ENCODE measurements around the gene CISH.
A peak's percentile ranks its signal among the peaks of the same experiment; 100 is the strongest.

Gene CISH

DNA sequence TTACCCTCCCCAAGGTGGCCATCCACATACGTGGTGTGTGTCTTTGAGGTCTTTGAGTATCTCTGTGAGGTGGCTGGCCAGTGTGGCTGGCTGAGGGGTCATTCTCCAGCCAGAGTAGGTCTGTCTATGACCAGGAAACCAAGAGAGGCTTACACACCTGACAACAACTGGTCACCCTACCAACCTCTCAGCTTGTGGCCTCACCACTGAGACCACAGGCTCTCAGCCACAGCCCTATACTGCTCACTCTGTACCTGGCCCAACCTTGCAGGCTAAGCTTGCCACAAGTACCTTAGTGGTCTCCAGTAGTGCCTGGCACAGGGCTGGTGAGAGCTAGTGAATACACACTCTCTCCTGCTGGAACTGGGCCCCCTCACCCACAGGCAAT lies 37.1 kb downstream of the CISH start:
- Histone ChIP-seq H3K9me3 (replicated peaks in 1 of 11) (no peaks in the 10 kb centered on the region), H3K27me3 (no peaks in the 10 kb centered on the region), H3K27ac (no peak overlapping the region), H3K4me2 (0 out of 22 replicates have a peak overlapping the region, but pooled peaks of 1 of the 11 experiments have one; percentile 43), H3K36me3 (peaks cover 49 to 80% (median 59%) of the 10 kb centered on the region in 11 experiments), H3K4me3 (no peak overlapping the region), H3K9ac (peak overlapping the region in 3 of 11 experiments; percentile 35 to 73 (median 56); a peak in 2 of 22 replicates), H4K20me1 (no peaks in the 10 kb centered on the region; a peak in 1 of 22 replicates), H3K4me1 (peaks cover 12 to 56% (median 29%) of the 10 kb centered on the region in 10 experiments)
- no peak for TF ChIP-seq Cebpa-rat (IDR thresholded peaks at IDR 0.05)

DNA sequence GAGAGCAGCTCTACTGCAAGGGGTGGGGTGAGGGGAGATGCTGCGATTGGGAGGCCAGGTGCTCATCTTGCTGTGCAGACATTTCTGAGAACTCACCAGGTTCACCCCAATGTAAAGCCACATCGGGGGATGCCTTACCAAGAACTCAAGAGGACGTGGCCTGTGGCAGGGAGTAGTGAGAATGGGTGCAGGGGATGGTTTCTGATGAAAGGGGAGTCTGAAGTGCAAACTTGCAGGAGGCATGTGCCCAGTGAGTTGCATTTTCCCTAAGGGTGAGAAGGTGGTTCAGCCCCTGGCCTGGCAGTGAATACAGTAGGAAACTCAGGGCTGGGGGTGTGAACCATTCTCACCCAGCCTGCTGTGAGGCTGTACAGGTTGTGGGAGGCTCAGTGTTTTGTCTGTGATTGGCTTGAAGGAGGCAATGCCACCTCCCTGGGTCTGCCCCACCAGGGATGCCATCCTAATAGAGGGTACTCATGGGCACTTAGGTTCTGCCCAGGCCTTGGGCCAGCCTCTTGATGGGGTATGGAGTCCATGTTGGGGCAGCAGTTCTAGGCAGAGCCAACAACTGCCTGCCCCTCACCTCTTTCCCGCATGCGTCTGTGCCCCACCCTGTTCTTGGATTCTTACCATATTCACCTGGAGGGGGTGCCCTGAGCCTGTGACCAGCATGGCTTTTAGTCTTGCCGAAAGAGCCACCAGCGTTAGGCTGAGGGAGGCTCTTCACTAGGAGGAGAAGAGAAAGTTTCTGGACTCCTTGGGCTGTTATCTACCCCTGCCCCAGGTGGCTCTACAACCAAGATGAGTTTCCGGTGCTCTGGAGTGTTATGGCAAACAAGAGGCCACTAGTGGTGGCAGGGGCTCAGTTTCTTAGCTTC lies 37.8 kb downstream of the CISH start:
- Histone ChIP-seq H4K20me1 (no peaks in the 10 kb centered on the region; a peak in 1 of 22 replicates), H3K4me2 (peak overlapping the region in 2 of 11 experiments; percentile 61 to 71; a peak in 2 of 22 replicates), H3K4me3 (no peak overlapping the region), H3K27me3 (no peaks in the 10 kb centered on the region), H3K36me3 (peaks cover 43 to 73% (median 53%) of the 10 kb centered on the region in 11 experiments), H3K9me3 (replicated peaks in 1 of 11) (no peaks in the 10 kb centered on the region), H3K9ac (peak overlapping the region in 8 of 11 experiments; percentile 1 to 73 (median 43); a peak in 10 of 22 replicates), H3K27ac (peak overlapping the region in 5 of 11 experiments; percentile 28 to 58 (median 43); a peak in 4 of 22 replicates), H3K4me1 (peaks cover 13 to 57% (median 30%) of the 10 kb centered on the region in 10 experiments)
- TF ChIP-seq Cebpa-rat (IDR thresholded peaks at IDR 0.05), result no peak

DNA sequence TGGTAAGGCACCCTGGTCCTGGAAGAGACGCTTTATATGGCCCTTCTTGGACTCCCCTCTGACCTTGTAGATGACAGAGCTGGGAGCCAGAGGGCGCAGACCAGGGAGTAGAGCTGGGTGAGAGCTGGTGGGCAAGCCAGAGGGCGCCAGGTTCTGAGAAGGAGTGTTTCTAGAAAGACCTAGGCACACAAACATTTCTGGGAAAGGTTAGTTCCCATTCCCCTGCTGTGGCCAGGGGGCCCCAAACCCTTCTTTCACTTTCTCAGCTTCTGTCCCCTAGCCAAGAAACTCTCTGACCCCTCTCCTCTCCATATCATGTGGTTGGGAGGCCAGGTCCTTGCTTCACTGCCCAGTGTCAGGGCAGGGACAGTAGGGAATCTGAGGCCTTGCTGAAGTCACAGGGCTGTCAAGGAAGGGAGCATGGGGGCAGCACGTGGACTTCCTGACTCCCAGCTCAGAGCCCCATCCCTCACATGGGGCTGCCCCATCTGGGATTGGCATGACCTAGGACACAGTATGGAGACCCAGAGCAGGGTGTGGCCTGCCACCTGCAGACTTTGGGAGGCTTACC lies 38.7 kb downstream of the CISH start:
- H3K9ac ChIP-seq, result peak overlapping the region in 9 of 11 experiments; percentile 31 to 73 (median 44); a peak in 15 of 22 replicates
- H3K9me3 ChIP-seq (replicated peaks in 1 of 11), result no peaks in the 10 kb centered on the region
- H3K4me3 ChIP-seq, result no peak overlapping the region
- H3K4me1 ChIP-seq, result peaks cover 22 to 67% (median 39%) of the 10 kb centered on the region in 10 experiments
- no peaks in the 10 kb centered on the region; a peak in 1 of 22 replicates for H4K20me1 ChIP-seq
- peak overlapping the region; percentile 6 to 58 (median 41); a peak in 17 of 22 replicates for H3K27ac ChIP-seq
- peak overlapping the region in 6 of 11 experiments; percentile 18 to 71 (median 43); a peak in 9 of 22 replicates for H3K4me2 ChIP-seq
- H3K27me3 ChIP-seq, result no peaks in the 10 kb centered on the region
- H3K36me3 ChIP-seq, result peaks cover 34 to 64% (median 44%) of the 10 kb centered on the region in 11 experiments
- TF ChIP-seq Cebpa-rat (IDR thresholded peaks at IDR 0.05), result no peak

DNA sequence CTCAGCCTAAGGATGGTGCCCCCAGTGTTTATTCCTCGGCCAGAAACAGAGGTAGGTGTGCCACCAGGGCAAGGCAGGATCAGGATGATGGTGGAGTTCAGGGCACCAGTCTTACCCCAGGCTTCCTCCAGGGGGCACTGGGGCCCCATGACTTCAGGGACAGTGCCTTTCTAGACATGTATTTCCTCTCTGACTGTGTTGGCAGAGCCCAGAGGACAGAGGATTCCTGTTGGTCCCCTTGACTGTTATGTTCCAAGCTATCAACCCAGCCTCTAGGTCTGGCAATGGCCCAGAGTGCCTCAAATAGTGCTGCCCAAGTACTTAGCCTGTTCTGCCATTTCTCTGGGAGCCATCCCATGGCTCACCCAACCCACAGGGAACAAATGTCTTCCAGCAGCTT lies 39.4 kb downstream of the CISH start:
- H3K4me2 ChIP-seq, result peak overlapping the region in 7 of 11 experiments; percentile 15 to 71 (median 31); a peak in 11 of 22 replicates
- TF ChIP-seq Cebpa-rat (IDR thresholded peaks at IDR 0.05), result no peak
- no peak overlapping the region for H3K4me3 ChIP-seq
- no peaks in the 10 kb centered on the region for H3K9me3 ChIP-seq (replicated peaks in 1 of 11)
- peak overlapping the region in 9 of 11 experiments; percentile 9 to 73 (median 44); a peak in 11 of 22 replicates for H3K9ac ChIP-seq
- H3K27ac ChIP-seq, result peak overlapping the region in 10 of 11 experiments; percentile 6 to 58 (median 42); a peak in 15 of 22 replicates
- H4K20me1 ChIP-seq, result no peaks in the 10 kb centered on the region; a peak in 1 of 22 replicates
- H3K4me1 ChIP-seq, result peaks cover 29 to 74% (median 46%) of the 10 kb centered on the region in 10 experiments
- H3K27me3 ChIP-seq, result peaks cover 0 to 2% (median 0%) of the 10 kb centered on the region in 11 experiments; a peak in 2 of 22 replicates
- peaks cover 27 to 57% (median 37%) of the 10 kb centered on the region in 11 experiments; a peak in 21 of 22 replicates for H3K36me3 ChIP-seq

DNA sequence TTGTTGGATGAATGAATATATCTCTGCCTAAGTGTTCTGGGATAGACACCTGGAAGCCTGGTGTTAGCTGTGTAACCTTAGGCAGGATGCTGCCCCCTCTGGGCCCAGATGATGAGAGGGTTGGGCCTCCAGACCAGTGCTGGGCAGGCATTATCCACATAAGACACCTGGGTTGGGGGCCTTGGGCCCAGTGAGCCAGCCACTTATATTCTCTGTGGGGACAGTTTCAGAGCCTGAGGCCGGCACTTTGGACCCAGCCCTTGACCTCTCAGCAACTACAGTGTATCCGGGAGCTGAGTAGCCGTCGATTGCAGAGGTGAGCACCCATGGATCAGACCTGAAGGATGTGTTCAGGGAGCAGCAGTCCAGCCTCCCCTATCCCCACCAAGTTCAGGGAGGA lies 40.1 kb downstream of the CISH start:
- peaks cover 20 to 50% (median 31%) of the 10 kb centered on the region in 11 experiments; a peak in 21 of 22 replicates for H3K36me3 ChIP-seq
- H3K4me3 ChIP-seq, result no peak overlapping the region
- peaks cover 36 to 81% (median 52%) of the 10 kb centered on the region in 10 experiments for H3K4me1 ChIP-seq
- peak overlapping the region in 5 of 11 experiments; percentile 85 to 93 (median 90); a peak in 7 of 22 replicates for H3K9ac ChIP-seq
- H3K27ac ChIP-seq, result peak overlapping the region in 2 of 11 experiments; percentile 3 to 88; a peak in 3 of 22 replicates
- no peaks in the 10 kb centered on the region; a peak in 1 of 22 replicates for H4K20me1 ChIP-seq
- H3K27me3 ChIP-seq, result peaks cover 0 to 8% (median 0%) of the 10 kb centered on the region in 11 experiments; a peak in 2 of 22 replicates
- H3K9me3 ChIP-seq (replicated peaks in 1 of 11), result no peaks in the 10 kb centered on the region
- peak overlapping the region in 1 of 11 experiments; percentile 91; a peak in 1 of 22 replicates for H3K4me2 ChIP-seq
- no peak for TF ChIP-seq Cebpa-rat (IDR thresholded peaks at IDR 0.05)

DNA sequence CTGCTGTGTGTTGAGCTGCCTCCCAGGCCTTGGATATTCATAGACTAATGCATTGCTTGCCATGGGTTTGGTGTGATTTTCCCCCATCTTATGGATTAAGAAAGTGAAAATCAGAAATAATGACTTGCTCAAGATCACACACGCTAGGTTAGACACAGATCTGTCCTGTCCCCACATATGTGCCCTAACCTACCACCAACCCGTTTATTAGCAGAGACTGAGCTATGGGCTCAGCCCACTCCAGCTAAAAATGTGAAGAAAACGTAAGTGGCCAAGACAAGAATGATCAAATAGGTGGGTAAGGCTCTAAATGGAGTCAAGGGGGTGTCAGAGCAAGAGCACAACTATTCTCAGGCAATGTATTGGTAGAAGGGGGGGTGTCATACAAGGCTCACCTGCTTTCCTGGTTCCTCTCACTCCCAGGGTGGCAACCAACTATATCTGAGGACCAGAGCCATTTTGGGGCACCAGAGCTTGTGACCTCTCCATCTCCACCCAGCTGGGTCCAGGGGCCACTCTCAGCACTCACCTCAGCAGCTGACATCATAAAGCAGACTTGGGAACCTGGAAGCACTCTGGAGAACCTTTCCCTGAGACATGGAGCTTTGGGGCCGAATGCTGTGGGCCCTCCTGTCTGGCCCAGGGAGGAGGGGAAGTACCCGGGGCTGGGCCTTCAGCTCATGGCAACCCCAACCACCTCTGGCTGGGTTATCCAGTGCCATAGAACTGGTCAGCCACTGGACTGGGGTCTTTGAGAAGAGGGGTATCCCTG lies 40.9 kb downstream of the CISH start:
- Histone ChIP-seq H3K4me3 (peak overlapping the region; percentile 74 to 98 (median 82); a peak in 19 of 20 replicates), H3K4me2 (peak overlapping the region; percentile 79 to 96 (median 90)), H3K9me3 (replicated peaks in 1 of 11) (no peaks in the 10 kb centered on the region), H3K9ac (peak overlapping the region; percentile 76 to 93 (median 85)), H3K27ac (peak overlapping the region in 7 of 11 experiments; percentile 18 to 93 (median 83); a peak in 9 of 22 replicates), H3K4me1 (peaks cover 37 to 77% (median 52%) of the 10 kb centered on the region in 10 experiments), H4K20me1 (no peaks in the 10 kb centered on the region; a peak in 1 of 22 replicates), H3K27me3 (peaks cover 0 to 11% (median 0%) of the 10 kb centered on the region in 11 experiments; a peak in 2 of 22 replicates), H3K36me3 (peaks cover 14 to 42% (median 26%) of the 10 kb centered on the region in 11 experiments; a peak in 20 of 22 replicates)
- TF ChIP-seq Cebpa-rat (IDR thresholded peaks at IDR 0.05), result no peak

DNA sequence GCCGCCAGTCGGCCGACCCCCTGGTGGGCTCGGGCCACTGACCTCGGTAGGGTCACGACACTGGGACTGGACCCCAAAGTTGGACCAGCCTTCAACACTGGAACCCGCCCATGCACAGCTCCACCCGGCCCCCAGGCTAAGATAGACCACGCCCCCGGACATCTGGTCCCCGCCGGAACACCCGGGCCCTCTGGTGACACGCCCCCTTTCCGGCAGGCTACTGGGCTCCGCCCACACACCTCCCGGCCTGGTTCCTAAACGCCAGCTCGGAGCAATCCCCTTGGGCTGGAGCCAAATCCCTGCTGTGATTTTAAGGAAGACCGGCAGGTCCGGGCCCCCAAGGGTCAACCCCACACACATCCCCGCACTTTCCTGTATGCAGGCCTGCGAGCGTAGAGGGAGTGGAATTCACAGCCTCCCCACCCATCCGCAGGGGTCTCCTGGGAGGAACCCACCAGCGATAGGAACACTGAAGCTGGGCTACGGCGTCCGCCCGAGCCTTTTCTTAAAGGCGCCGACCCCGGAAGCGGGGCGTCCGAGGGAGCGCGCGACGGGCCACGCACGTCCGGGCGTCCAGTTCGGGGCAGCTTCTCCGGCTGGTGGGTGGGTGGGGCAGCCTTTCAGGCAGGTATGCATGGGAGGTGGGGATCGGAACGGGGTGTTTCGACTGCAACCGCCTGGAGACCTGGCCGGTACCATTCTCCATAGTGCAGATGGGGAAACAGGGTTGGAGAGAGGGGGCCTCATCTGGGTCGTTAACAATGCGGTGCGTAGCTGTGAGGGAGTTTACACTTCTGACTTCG lies 42.4 kb downstream of the CISH start, which contains the start of gene HEMK1:
HEMK1 (plus strand) TSS at position 576 of the 803 bp plus-strand sequence. CDS start 1,583 bp downstream, outside the sequence.
- Histone ChIP-seq H4K20me1 (no peaks in the 10 kb centered on the region; a peak in 1 of 22 replicates), H3K4me2 (peak within 1 kb of the TSS; percentile 79 to 96 (median 90)), H3K36me3 (peaks cover 10 to 28% (median 19%) of the 10 kb centered on the region in 11 experiments; a peak in 19 of 22 replicates), H3K9ac (peak within 1 kb of the TSS; percentile 76 to 93 (median 85)), H3K27ac (peak within 1 kb of the TSS; percentile 61 to 93 (median 83); a peak in 21 of 22 replicates), H3K27me3 (peaks cover 0 to 11% (median 0%) of the 10 kb centered on the region in 11 experiments; a peak in 2 of 22 replicates), H3K4me3 (peak within 1 kb of the TSS; percentile 74 to 98 (median 82)), H3K9me3 (replicated peaks in 1 of 11) (no peaks in the 10 kb centered on the region), H3K4me1 (peaks cover 37 to 65% (median 48%) of the 10 kb centered on the region in 10 experiments)
- no peak for TF ChIP-seq Cebpa-rat (IDR thresholded peaks at IDR 0.05)

Data from BLaER1 treated with 17β-estradiol and CSF1 and Interleukin-3, amounts not matched to agents 10 nM and 100 nM (cell line).